DOHH2 (cell line): ENCODE data around the gene CD164L2.

ENCODE experiments used
- EZH2phosphoT487 ChIP-seq: fragments of 200-600 bp; sonication (generic); IDR thresholded peaks from 2 replicates; pipeline ENCODE4 v1.6.1; 2017; ENCODE audit warnings: borderline replicate concordance, mild to moderate bottlenecking, antibody characterized with exemption, low read length, moderate library complexity, mixed read lengths
- TF ChIP-seq, protein P1 (sequence below): fragments of 200-600 bp; sonication (generic); IDR thresholded peaks from one replicate; pipeline ENCODE4 v1.5.1; 2014; ENCODE audit warnings: antibody characterized with exemption, mild to moderate bottlenecking, low read depth, low read length; ENCODE audit not compliant: poor library complexity, severe bottlenecking

DNA sequence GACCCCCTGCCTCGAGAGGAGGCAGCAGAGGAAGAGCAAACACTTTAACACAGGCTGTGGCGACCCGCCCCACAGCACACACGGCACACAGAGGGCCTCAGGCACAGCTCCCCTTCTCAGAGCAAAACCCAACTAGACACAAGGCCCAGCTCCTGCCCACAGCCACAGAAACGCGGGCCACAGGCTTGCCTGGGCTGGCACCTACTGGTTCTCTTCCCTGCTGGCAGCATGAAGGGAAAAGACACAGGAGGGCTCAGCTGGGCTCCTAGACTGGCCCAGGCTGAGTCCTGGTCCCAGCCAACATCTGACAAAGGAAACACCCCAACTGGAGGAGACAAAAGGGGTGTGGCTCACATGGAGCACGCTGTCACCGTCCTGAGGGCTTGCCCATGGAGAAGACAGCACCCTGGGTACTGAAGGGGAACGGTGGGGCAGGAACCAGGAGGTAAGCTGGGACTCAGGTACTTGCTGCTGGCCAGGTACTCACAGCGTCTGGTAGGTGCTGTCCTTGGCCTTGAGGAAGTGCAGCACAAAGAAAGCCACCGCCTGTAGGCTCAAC, 3.5 kb downstream of the CD164L2 start:
- TF ChIP-seq, protein P1, sequence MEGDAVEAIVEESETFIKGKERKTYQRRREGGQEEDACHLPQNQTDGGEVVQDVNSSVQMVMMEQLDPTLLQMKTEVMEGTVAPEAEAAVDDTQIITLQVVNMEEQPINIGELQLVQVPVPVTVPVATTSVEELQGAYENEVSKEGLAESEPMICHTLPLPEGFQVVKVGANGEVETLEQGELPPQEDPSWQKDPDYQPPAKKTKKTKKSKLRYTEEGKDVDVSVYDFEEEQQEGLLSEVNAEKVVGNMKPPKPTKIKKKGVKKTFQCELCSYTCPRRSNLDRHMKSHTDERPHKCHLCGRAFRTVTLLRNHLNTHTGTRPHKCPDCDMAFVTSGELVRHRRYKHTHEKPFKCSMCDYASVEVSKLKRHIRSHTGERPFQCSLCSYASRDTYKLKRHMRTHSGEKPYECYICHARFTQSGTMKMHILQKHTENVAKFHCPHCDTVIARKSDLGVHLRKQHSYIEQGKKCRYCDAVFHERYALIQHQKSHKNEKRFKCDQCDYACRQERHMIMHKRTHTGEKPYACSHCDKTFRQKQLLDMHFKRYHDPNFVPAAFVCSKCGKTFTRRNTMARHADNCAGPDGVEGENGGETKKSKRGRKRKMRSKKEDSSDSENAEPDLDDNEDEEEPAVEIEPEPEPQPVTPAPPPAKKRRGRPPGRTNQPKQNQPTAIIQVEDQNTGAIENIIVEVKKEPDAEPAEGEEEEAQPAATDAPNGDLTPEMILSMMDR = no peak
- no peak for TF ChIP-seq EZH2phosphoT487
